CD4-positive, alpha-beta T cell treated with Interleukin-17A for 1 hour (primary cell): ENCODE results near the gene STX18.

Experiments used
- DNase-seq: peaks from one replicate; pipeline ENCODE4 v3.0.0-alpha.2; 2020

STX18 gene

GRCh38 chr4:4374388-4375098 is 167.3 kb downstream of the STX18 start:
- no peak for DNase-seq
